GM23248 (cell line): ENCODE measurements around the gene LPP.

Experiments used
- EZH2 ChIP-seq: fragments of 200-600 bp; sonication (generic); IDR thresholded peaks from 2 replicates; pipeline ENCODE4 v1.6.1; 2018; ENCODE audit warnings: antibody characterized with exemption, mild to moderate bottlenecking; ENCODE audit not compliant: insufficient read depth, poor library complexity, severe bottlenecking
- EZH2phosphoT487 ChIP-seq: fragments of 200-600 bp; sonication (generic); IDR thresholded peaks from 2 replicates; pipeline ENCODE4 v1.6.1; 2018; ENCODE audit warnings: antibody characterized with exemption, moderate library complexity, mild to moderate bottlenecking, low read depth; ENCODE audit not compliant: insufficient read depth

DNA sequence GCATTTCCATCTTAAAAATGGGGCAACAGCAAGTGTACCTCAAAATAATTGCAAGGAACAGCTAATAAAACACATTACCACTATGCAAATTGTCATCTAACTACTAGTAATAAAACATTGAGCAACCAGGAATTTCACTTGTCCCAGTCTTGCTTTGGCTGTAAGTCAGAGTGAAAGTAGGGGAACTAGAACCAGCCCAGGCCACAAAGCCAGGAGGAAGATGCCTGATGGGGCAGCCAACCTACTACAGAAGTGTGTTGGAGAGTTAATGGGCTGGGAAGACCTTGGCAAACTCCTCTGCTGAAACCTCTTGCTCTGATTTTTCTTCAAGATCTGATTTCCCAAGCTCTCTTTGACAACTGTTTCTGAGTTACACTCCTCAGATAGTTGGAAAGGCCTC, 40.2 kb upstream of the LPP start:
- TF ChIP-seq EZH2 = no peak
- TF ChIP-seq EZH2phosphoT487 = no peak
